GM21786 (cell line): ENCODE data around the gene BACH2.
"Not testable (repeated sequence)": the region's sequence is repeated elsewhere in the genome, so short reads cannot be mapped to it uniquely, and the experiment has no call there.

Experiments used
- ATAC-seq: cut with Tn5 transposase; IDR thresholded peaks from one replicate; pipeline ENCODE4 v1.9.1; 2021; ENCODE audit not compliant: unreplicated experiment

The BACH2 gene

DNA sequence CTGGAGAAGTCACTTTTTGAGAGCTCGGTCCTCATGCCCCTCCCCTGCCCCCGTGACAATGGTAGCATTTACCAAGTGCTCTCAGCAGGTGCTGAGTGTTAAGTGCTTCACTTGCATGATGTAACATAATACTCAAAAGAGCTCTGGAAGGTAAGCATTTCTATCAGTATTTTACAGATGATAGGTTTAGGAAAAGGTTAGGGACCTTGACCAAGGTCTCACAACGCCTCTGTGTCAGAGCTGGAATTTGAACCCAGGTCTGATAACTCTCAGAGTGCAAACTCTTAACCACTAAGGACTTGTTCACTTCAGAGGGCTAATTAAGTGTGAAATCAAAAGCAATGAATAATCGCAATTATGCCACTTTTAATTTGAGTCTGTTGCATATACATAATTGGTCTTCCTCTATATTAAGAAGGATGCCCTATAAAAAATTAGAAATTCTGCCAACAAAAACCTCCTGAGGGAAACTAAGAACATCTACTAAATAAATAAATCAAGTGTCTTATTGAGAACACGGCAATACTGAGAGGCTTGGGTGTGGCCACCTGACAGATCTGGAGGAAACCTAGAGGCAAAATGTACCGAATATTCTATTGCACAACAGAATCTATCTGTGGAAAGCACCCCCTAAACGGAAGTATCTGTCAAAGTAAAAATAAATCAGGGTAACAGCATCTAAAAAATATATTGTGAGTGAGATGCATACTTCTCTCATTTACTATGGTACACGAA is 109.8 kb downstream of the BACH2 start:
- no peak for ATAC-seq

- no peak for ATAC-seq
These were observed 110.6 kb downstream of the BACH2 start for GRCh38 chr6:90186026-90186425.

DNA sequence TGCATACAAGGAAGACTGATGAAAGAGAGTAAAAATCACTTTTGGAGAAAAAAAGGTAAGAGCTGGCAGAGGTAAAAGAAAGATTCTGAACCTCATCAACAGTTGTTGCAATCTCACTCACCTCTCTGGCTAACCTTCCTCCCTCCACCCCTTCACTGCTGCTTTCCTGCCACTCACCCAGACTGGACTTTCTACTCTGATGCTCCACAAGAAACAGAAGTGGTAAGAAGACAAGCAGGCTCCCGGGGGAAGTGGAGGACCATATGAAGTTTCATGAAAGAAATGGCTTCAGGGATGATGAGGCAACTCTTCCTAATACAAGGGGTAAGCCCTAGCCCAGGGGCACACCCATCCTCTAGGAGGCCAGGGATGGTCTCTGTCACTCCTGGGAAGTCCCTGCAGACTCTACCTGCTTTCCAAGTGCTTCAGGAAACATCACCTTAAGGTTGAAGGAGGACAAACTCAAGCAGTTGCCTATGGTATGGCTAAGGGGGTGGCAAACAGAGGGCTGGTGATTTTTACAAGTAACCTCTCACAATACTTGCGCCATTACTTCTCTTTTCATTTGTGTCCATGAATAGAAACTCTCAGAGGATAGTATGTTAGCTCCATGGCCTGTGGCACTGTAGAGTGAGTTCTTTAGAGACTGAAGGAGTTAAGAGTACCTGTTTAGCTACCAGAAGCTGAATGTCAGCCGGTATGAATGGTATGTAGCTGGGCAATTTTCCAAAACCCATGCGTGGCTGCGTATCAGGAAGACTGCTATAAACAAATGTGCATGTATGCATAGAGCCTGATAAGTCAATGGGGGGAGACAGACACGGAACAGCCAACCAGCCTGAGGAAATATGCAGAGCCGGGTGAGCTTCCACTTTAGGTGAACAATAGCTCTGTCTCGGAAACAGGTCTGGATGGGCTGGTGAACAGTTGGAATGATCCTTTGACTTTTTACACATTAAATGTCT is 112.0 kb downstream of the BACH2 start:
- ATAC-seq: no peak

DNA sequence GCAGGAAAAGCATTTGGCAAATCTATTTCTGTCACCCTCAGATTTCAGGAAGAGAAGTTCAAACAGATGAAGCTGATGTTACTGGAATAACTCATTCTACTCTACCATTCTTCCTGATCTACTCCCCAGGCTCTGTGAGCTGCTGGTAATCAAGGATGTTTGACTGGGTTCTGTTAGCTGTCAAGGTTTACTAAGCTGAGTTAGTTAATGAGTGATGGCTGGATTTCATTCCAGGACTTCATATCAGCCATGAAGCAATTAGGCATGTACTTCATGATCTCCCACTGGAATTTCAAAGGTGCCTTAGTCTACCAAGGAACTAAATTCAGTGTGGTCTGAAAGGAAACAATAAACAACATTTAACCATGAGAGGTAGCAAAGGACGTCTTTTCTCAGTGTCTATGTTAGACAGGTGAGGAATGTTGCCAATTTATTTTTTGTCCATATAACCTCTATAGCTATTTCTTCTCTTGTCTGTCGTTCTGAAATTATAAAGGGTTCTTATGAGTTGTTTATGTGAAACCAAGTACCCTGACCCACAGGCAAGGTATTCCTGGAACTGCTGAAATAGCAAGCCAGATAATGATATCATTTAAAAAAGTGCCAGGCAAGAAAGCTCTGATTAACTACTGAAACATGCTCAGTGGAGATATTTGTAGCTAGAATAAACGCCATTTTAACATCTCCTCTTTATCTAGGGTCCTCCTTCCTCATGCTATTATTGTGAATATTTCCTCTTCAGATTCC is 112.9 kb downstream of the BACH2 start:
- no peak for ATAC-seq

- ATAC-seq: no peak
These were observed 116.1 kb downstream of the BACH2 start for GRCh38 chr6:90180526-90180925.

DNA sequence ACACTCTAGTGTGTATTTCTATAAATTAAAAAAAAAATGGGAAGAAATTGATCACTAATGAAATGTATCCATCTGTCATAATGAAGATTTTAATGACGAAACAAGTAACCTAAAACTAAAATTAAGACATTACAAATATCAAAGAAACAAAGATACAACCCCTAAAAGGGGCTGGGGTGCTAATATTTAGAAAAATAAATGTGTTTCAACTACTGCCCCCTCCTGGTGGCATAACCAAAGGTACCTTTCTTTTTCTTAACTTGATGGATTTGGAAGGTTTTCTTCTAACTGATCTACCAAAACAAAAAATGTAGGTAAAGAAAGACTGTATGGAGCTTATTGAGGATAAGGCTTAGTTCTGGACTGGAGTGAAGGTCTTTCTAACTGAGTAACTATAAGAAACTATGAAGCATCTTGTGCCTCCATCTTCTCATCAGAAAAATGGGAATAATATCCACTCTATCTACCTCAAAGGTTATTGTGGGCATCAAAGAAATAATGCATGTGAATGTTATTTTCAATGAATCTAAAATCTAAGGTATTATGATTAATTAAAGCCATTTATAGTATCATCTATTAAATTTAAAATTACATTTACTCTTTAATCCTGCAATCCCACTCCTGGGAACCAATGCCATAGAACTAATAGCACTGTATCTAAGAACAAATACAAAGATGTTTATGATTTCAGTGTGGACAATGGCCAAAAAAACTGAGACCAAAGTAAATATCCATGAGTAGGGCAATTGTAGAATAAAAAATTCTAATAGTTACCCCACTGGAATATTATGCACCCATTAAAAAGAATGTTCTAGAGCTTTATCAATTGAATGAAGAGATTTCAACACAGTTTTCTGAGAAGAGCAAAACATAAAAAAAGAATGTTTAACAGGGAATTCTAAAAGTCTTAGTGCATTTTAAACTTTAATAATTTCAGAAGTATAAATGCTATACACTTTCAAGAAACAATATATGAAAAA is 117.2 kb downstream of the BACH2 start:
- no peak for ATAC-seq

GRCh38 chr6:90178384-90178855 is 118.2 kb downstream of the BACH2 start:
- no peak for ATAC-seq

GRCh38 chr6:90177544-90178383 is 118.9 kb downstream of the BACH2 start:
- no peak for ATAC-seq

DNA sequence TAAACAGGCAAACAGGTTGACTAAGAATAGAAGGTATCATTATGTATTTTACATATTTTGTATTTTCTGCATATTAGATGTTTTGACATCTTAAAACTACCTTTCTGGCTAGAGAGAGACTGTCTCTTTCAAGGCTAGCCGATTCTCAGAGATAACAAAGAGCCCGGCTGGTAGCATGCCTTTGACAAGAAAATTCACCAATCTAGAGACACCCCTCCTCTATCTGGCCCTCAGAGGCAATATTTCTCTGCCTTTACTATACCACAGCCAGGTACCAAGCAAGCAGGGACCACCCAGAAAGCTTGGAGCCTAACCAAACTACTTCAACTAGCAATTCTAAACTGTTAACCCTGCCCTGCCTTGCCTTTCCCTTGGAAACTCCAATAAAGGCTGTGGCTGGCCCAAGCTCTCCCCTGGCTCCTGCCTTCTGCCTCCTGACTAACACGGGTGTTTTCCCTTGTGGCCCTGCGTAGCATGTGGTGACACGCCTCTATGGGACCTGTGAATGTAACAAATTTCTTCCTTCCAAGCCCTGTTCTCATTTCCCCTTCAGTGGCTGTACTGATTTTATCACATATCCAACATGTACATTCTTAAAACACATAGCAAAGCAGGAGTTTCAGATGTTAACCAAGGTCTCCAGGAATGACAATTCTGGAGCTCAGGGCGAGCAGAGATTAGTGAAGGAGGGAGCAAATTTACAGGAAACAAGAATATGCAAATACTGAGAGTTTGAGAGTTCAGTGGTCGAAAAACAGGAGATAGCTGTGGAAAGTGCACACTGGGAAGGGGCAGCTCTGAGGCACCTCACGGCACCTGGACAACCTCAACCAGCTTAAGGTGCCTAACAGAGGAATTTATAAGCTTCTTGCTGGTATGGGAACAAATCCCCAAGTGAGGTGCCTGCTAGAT is 120.8 kb downstream of the BACH2 start:
- ATAC-seq: peak; percentile 63

- ATAC-seq: no peak
These were observed 123.2 kb downstream of the BACH2 start for GRCh38 chr6:90173262-90173925.

- ATAC-seq: no peak
These were observed 126.0 kb downstream of the BACH2 start for GRCh38 chr6:90170601-90171000.

DNA sequence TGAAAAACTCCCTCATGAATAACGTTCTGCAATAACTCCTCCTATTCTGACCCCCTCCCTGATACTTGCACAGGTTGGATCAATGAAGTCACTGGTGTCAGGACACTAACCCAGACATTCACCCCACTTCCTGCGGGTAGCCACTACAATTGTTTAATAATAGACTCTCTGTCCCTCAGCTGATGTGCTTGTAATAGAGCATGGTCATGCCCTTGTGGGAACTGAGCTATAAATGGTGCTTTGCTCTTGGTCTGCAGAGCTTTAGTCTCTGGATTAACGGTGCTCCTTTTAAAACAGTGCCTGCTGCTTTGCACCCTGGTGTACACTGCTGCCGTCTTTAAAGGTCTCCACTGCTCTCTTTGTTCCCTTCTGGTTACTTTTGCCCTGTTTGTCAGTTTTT is 127.3 kb downstream of the BACH2 start:
- ATAC-seq: no peak

DNA sequence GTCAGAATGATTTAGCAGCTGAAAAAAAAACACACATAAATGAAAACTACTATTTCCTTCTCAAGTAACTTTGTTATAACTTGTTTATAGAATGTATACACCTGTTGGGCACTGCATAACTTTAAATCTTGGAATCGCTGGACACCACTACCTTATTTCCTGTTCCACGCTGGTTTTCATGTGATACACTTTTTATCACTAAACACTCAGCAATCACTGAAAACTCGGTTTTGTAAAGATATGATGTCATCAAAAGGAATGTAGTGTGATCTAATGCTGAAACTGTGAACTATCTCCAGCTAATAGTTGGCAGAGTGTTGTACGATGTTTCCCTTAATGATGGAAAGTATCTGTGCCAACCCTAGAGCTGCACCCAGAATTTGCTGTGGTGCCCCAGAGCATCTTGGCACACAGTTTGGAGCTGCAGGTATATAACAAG is 127.9 kb downstream of the BACH2 start:
- no peak for ATAC-seq

- no peak for ATAC-seq
These were observed 128.9 kb downstream of the BACH2 start for GRCh38 chr6:90167514-90168379.

- not testable (repeated sequence) for ATAC-seq
These were observed 130.3 kb downstream of the BACH2 start for GRCh38 chr6:90166155-90166924.
